ENCODE results near the gene LRRC7.

DNA sequence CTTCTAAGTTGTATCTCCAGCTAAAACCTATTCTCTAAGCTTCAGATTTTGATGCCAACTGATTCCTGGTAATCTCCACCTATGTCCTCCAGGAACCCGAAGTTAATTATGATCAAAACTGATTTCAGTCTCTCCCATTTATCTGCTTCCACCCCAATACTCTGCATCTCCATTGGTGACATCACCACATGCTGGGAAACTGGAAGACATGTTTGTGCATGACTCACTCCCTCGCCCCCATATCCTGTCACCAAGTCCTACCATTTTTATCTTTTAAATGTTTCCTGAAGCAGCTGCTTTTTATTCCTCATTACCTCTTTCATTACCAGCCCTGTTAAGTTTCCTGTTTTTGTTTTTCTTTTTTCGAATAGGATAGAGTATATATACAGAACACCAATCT, 409.2 kb downstream of the LRRC7 start:
- TF ChIP-seq EZH2 (optimal IDR thresholded peaks at IDR 0.05; ENCODE audit: low read depth, low read length) (no peak), EZH2phosphoT487 (IDR thresholded peaks at IDR 0.05; ENCODE audit: low read length) (no peak)
- TF ChIP-seq, protein P1, sequence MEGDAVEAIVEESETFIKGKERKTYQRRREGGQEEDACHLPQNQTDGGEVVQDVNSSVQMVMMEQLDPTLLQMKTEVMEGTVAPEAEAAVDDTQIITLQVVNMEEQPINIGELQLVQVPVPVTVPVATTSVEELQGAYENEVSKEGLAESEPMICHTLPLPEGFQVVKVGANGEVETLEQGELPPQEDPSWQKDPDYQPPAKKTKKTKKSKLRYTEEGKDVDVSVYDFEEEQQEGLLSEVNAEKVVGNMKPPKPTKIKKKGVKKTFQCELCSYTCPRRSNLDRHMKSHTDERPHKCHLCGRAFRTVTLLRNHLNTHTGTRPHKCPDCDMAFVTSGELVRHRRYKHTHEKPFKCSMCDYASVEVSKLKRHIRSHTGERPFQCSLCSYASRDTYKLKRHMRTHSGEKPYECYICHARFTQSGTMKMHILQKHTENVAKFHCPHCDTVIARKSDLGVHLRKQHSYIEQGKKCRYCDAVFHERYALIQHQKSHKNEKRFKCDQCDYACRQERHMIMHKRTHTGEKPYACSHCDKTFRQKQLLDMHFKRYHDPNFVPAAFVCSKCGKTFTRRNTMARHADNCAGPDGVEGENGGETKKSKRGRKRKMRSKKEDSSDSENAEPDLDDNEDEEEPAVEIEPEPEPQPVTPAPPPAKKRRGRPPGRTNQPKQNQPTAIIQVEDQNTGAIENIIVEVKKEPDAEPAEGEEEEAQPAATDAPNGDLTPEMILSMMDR (IDR thresholded peaks at IDR 0.05; ENCODE audit: low read length), result no peak
